Pancreas (tissue), 10 donors: ENCODE results near the gene NDNF. TPM values are rescaled to one million over a fixed set of nuclear protein-coding genes. Genes with fewer than 3 reads are reported as not detected.
A peak's percentile ranks its signal among the peaks of the same experiment; 100 is the strongest.

ENCODE experiments used
- ATAC-seq, 4 donors: fragments of 200-7000 bp; cut with Tn5 transposase; one replicate each; pipeline versions ENCODE4 v1.8.0 to v1.9.1; 2020; ENCODE audit warnings: mild to moderate bottlenecking in 4 of 4, moderate library complexity in 4 of 4
- DNase-seq, 6 donors: peaks; one replicate each; pipeline ENCODE4 v3.0.0-alpha.2; 2020
- FAIRE-seq: peaks from 2 replicates; lab custom pipeline; 2012; peaks lifted over from hg19 to GRCh38; lab: Jason Lieb, UNC
- H3K27ac ChIP-seq, 4 donors: fragments of 200-600 bp; sonication (generic); 1 replicate in 3 of 4; 2 replicates in 1 of 4; pipeline versions ENCODE4 v1.5.0 to v1.8.0; 2020
- H3K27me3 ChIP-seq, 4 donors: fragments of 200-600 bp; one replicate each; pipeline ENCODE4 v1.8.0; 2021
- H3K36me3 ChIP-seq, 3 donors: fragments of 200-600 bp; sonication (generic) in 1 of 3; one replicate each; pipeline versions ENCODE4 v1.5.0 to v1.8.0; 2020 to 2021
- H3K4me1 ChIP-seq, 3 donors: fragments of 200-600 bp; one replicate each; pipeline ENCODE4 v1.8.0; 2021
- H3K4me3 ChIP-seq, 4 donors: fragments of 200-600 bp; sonication (generic) in 2 of 4; one replicate each; pipeline versions ENCODE4 v1.5.0 to v1.8.0; 2020 to 2021
- H3K9me3 ChIP-seq, 4 donors: fragments of 200-600 bp; one replicate each; pipeline ENCODE4 v1.8.0; 2021
- CTCF ChIP-seq, 4 donors: fragments of 200-600 bp; sonication (generic) in 3 of 4; IDR thresholded peaks; one replicate each; pipeline versions ENCODE4 v1.5.0 to v1.8.0; 2021; ENCODE audit warnings: antibody characterized with exemption in 4 of 4
- WGBS, 2 donors: extraction: QIAGEN DNeasy Blood & Tissue Kit; methylation state at CpG; one replicate each; pipeline ENCODE4 v1.1.7; 2013; 5-methylcytosine and 5-hydroxymethylcytosine counted together
- intact Hi-C, 3 donors: fragments of 100-400 bp; cut with DNase I; formaldehyde crosslinking; loops; one replicate each; pipeline versions ENCODE4 v1.11.1 to v1.14.2; 2022
- polyA plus RNA-seq, 2 donors: library from polyadenylated mRNA; stranded (reverse); fragments of 200-250 nt; gene quantifications; one replicate each; pipeline ENCODE4 v1.2.3, GENCODE V29; 2013
- total RNA-seq, 6 donors: library from RNA; stranded (reverse); fragmentation: NEBNext Ultra II Directional in 4 of 6; extraction: Animal tissue kit (Norgen Biotek cat#: 25700) in 4 of 6; gene quantifications; one replicate each; pipeline versions ENCODE4 v1.2.1 to v1.2.4, GENCODE V29; 2021 to 2023
- donor health status: healthy with polysubstance abuse.
- donor health status: DM: no; HTN: no; CAD: no; lungs with moderate emphysema.
- donor health status: DM: no; HTN: no; CAD: no.
- donor health status: control.
- donor health status: control.
- donor health status: Bipolar disorder and iron deficiency.
- donor health status: DM: yes; HTN: yes; CAD: no.
- donor health status: DM: no; HTN: no; CAD: no.
- donor health status: DM: no; HTN: no; CAD: no.
- donor health status: DM: yes; HTN: yes; CAD: no.

NDNF gene
- total and polyA plus RNA-seq, 8 donors = 0.12 to 0.43 (median 0.28) TPM

GRCh38 chr4:121048165-121048564 lies 24.2 kb downstream of the NDNF start:
- ATAC-seq = no peak
- no peaks in the 10 kb centered on the region for H3K4me1 ChIP-seq

DNA sequence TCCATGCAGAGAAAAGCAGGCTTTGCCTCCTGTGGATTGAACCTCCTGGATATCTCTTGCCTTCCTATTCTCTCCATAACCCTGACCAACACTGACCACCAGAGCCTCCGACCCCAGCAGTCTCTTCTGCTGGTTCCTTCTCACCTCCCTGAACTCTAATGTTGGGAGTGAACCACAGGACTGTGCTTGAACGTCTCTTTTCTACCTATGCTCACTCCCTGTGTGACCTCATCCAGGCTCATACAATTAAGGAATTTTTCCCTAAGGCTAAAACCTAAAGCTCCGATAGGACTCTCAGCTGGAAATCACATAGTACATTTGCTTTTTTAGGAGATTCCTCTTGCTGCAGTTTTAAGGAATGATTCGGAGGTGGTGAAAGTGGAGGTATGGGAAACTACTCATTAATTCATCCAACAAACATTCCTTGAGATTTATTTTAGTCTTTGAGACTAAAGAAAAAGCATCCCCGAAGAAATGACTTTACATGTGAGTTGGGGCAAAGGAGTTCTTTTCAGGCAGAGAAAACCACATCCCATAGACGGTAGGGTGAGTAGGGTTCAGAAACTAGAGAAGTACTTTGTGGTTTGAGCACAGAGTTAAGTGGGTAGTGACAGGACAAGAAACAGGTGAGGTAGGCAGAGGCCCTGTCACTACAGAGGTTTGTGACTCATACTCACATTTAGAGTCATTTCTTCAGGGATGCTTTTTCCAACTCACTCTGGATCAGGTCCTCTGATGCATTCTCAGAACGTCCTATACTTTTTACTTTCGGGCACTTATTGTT lies 30.8 kb downstream of the NDNF start:
- ATAC-seq (no peak), FAIRE-seq (no peak), DNase-seq (no peak)
- no peaks in the 10 kb centered on the region for H3K4me1 ChIP-seq
- no peak for TF ChIP-seq CTCF (IDR thresholded peaks at IDR 0.05)
- no peaks in the 10 kb centered on the region for H3K27me3 ChIP-seq
- H3K4me3 ChIP-seq = no peak overlapping the region
- no peak overlapping the region for H3K27ac ChIP-seq
- H3K9me3 ChIP-seq = no peaks in the 10 kb centered on the region
- intact Hi-C loops = no loop called here
- no peaks in the 10 kb centered on the region for H3K36me3 ChIP-seq
- WGBS, 2 donors = 51 to 70% methylated on average over 8 of the region's 8 CpGs

More at GRCh38 chr4:121048165-121048564, 24.2 kb downstream of the NDNF start:
- Histone ChIP-seq H3K27ac (no peak overlapping the region), H3K4me3 (no peak overlapping the region), H3K27me3 (no peaks in the 10 kb centered on the region), H3K9me3 (no peaks in the 10 kb centered on the region), H3K36me3 (no peaks in the 10 kb centered on the region)
- WGBS, 2 donors = 84 to 92% methylated on average over 6 of the region's 6 CpGs
- no peak for FAIRE-seq
- intact Hi-C loops = no loop called here
- no peak for TF ChIP-seq CTCF (IDR thresholded peaks at IDR 0.05)
- DNase-seq = no peak

DNA sequence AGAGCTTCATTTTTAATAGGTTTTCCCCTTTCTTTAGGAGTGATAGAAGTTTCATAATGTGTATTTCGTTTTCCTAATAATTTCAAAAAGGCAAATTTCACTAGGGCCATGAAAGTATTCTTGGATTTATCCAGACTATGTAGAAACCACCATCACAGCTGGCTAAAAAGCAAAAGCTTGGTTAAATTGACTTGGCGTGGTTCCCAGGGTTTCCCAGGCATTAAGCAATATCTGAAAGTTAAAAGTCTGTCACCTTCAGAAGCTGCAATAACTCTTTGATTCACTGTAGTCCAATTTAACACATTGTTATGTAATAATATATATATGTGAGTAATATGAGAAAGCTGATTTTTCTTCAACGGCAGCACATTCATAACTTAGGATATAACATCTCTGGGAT lies 38.3 kb downstream of the NDNF start:
- no peaks in the 10 kb centered on the region for H3K9me3 ChIP-seq
- TF ChIP-seq CTCF (IDR thresholded peaks at IDR 0.05) = no peak
- 30% methylated on average over 3 of the region's 3 CpGs for WGBS, 2 donors
- H3K36me3 ChIP-seq = no peaks in the 10 kb centered on the region
- FAIRE-seq (no peak), ATAC-seq (peak in 3 of 4 donors; percentile 24 to 69 (median 46)), DNase-seq (peak in 3 of 6 donors; percentile 7 to 41 (median 21))
- intact Hi-C loops = no loop called here
- no peak overlapping the region for H3K4me3 ChIP-seq
- H3K27me3 ChIP-seq = no peaks in the 10 kb centered on the region
- H3K4me1 ChIP-seq = no peaks in the 10 kb centered on the region
- no peak overlapping the region for H3K27ac ChIP-seq

DNA sequence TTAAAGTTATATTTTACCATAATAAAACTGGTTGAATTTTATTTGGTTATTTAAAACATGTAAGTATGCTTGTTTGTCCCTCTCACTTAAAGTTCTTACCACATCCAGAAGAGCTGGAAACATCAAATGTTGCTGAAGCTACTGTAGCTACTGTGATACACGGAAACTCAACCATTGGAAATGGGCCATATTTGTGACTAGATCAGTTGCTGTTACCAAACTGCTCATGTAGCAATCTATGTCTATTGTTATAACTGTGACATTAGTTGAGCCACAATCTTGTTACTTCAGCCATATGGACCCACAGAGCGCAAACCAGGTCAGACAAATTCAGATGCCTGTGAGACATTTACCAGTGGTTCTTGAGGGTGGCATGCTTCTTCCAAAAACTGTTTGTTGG lies 41.6 kb downstream of the NDNF start:
- no peak for TF ChIP-seq CTCF (IDR thresholded peaks at IDR 0.05)
- intact Hi-C loops = no loop called here
- Histone ChIP-seq H3K9me3 (no peaks in the 10 kb centered on the region), H3K27me3 (no peaks in the 10 kb centered on the region), H3K4me1 (no peaks in the 10 kb centered on the region), H3K27ac (no peak overlapping the region), H3K36me3 (no peaks in the 10 kb centered on the region), H3K4me3 (no peak overlapping the region)
- FAIRE-seq (no peak), ATAC-seq (no peak), DNase-seq (no peak)
- WGBS, 2 donors = 91 to 92% methylated on average over 2 of the region's 2 CpGs

DNA sequence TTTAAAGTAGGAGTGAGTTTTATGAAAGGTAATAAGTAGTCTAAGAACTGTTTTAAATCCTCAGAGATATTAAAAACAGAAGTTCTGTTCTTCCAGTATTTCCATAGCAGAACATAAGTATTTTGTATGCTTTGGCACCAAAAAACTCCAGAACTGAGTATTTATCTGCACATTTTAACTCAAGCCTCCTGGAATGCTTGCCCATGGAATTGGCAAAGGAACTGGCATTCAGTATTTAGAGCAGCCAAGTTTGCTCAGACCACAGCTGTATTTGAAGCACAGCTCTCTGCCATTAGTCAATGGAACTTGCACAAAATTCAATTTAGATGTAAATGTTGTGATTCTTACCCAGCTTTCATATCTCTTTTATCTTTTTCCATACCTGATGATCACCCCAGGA lies 42.2 kb downstream of the NDNF start:
- TF ChIP-seq CTCF (IDR thresholded peaks at IDR 0.05) = no peak
- intact Hi-C loops = no loop called here
- no peak overlapping the region for H3K4me3 ChIP-seq
- H3K27ac ChIP-seq = no peak overlapping the region
- no peaks in the 10 kb centered on the region for H3K4me1 ChIP-seq
- H3K36me3 ChIP-seq = no peaks in the 10 kb centered on the region
- H3K27me3 ChIP-seq = no peaks in the 10 kb centered on the region
- no peak for ATAC-seq
- FAIRE-seq = no peak
- H3K9me3 ChIP-seq = no peaks in the 10 kb centered on the region
- DNase-seq = no peak
